ENCODE measurements around the gene MBNL2.

MBNL2 gene

GRCh38 chr13:97307882-97308624 lies 85.9 kb downstream of the MBNL2 start:
- Histone ChIP-seq H3K4me3 (ENCODE audit: low read length) (no peak overlapping the region), H3K36me3 (ENCODE audit: control insufficient read depth, low read length) (no peaks in the 10 kb centered on the region), H3K4me2 (ENCODE audit: low read length) (no peak overlapping the region), H3K27ac (ENCODE audit: low read depth, low read length) (no peak overlapping the region), H3F3A (ENCODE audit: control insufficient read depth, insufficient read depth) (no peaks in the 10 kb centered on the region), H4K20me1 (ENCODE audit: control insufficient read depth, insufficient read depth, low read depth, low read length) (no peaks in the 10 kb centered on the region), H3K27me3 (ENCODE audit: control insufficient read depth, low read length) (no peaks in the 10 kb centered on the region), H3K9me3 (ENCODE audit: control insufficient read depth, insufficient read depth, low read length) (no peaks in the 10 kb centered on the region), H3K79me2 (ENCODE audit: control insufficient read depth, low read length) (no peaks in the 10 kb centered on the region), H3K9me2 (replicated peaks; ENCODE audit: control insufficient read depth, low read length) (no peaks in the 10 kb centered on the region), H3K4me1 (ENCODE audit: control insufficient read depth, low read length) (no peaks in the 10 kb centered on the region)
- TF ChIP-seq EZH2phosphoT487 (IDR thresholded peaks at IDR 0.05; ENCODE audit: borderline replicate concordance, low read length), result no peak
- no peak for TF ChIP-seq CTCF (IDR thresholded peaks at IDR 0.05; ENCODE audit: low read depth, low read length, poor library complexity, severe bottlenecking)

- no peaks in the 10 kb centered on the region for H3K9me2 ChIP-seq (replicated peaks; ENCODE audit: control insufficient read depth, low read length)
- H3K27me3 ChIP-seq (ENCODE audit: control insufficient read depth, low read length), result no peaks in the 10 kb centered on the region
- H3K36me3 ChIP-seq (ENCODE audit: control insufficient read depth, low read length), result no peaks in the 10 kb centered on the region
- no peaks in the 10 kb centered on the region for H3K9me3 ChIP-seq (ENCODE audit: control insufficient read depth, insufficient read depth, low read length)
- no peak overlapping the region for H3K4me3 ChIP-seq (ENCODE audit: low read length)
- H3K27ac ChIP-seq (ENCODE audit: low read depth, low read length), result no peak overlapping the region
- no peaks in the 10 kb centered on the region for H3K79me2 ChIP-seq (ENCODE audit: control insufficient read depth, low read length)
- H3F3A ChIP-seq (ENCODE audit: control insufficient read depth, insufficient read depth), result no peaks in the 10 kb centered on the region
- no peaks in the 10 kb centered on the region for H4K20me1 ChIP-seq (ENCODE audit: control insufficient read depth, insufficient read depth, low read depth, low read length)
- no peak for TF ChIP-seq CTCF (IDR thresholded peaks at IDR 0.05; ENCODE audit: low read depth, low read length, poor library complexity, severe bottlenecking)
- TF ChIP-seq EZH2phosphoT487 (IDR thresholded peaks at IDR 0.05; ENCODE audit: borderline replicate concordance, low read length), result no peak
- no peak overlapping the region for H3K4me2 ChIP-seq (ENCODE audit: low read length)
- H3K4me1 ChIP-seq (ENCODE audit: control insufficient read depth, low read length), result no peaks in the 10 kb centered on the region
Measured at GRCh38 chr13:97308735-97309429, 86.7 kb downstream of the MBNL2 start.

DNA sequence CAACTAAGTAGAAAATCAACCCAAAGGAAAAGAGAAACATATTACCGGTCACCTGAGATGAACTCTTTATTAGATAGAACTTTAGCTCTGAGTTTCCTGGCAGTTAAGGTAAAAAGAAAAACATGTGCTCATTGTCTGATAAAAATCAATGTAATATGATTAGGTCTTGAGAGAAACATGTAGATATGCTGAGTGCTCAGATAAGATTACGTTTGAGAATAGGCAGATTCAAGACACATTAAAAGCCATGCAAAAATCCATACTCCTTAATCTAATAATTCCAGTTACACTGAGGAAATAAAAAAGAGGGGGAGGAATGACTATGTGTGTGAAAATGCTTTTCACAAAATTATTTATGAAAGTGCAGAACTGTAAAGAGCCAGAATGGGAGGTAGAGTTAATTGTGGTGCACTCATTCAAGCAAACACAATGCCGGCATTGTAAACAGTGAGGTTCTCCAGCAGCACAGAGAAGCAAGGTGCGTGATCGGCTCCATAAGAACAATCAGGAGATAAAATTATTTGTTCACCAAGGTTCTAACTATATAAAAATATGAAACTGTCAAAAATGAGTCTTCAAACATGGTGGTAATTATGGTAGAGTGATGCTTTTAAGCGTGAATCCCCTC lies 88.8 kb downstream of the MBNL2 start:
- Histone ChIP-seq H3K79me2 (ENCODE audit: control insufficient read depth, low read length) (no peaks in the 10 kb centered on the region), H3K9me3 (ENCODE audit: control insufficient read depth, insufficient read depth, low read length) (no peaks in the 10 kb centered on the region), H3K36me3 (ENCODE audit: control insufficient read depth, low read length) (no peaks in the 10 kb centered on the region), H4K20me1 (ENCODE audit: control insufficient read depth, insufficient read depth, low read depth, low read length) (no peaks in the 10 kb centered on the region), H3K4me2 (ENCODE audit: low read length) (no peak overlapping the region), H3K4me1 (ENCODE audit: control insufficient read depth, low read length) (no peaks in the 10 kb centered on the region), H3K9me2 (replicated peaks; ENCODE audit: control insufficient read depth, low read length) (no peaks in the 10 kb centered on the region), H3K27ac (ENCODE audit: low read depth, low read length) (no peak overlapping the region), H3F3A (ENCODE audit: control insufficient read depth, insufficient read depth) (no peaks in the 10 kb centered on the region), H3K27me3 (ENCODE audit: control insufficient read depth, low read length) (no peaks in the 10 kb centered on the region), H3K4me3 (ENCODE audit: low read length) (no peak overlapping the region)
- TF ChIP-seq CTCF (IDR thresholded peaks at IDR 0.05; ENCODE audit: low read depth, low read length, poor library complexity, severe bottlenecking) (no peak), EZH2phosphoT487 (IDR thresholded peaks at IDR 0.05; ENCODE audit: borderline replicate concordance, low read length) (no peak)

Measured in DOHH2 (cell line).